Subcutaneous abdominal adipose tissue (tissue), 5 donors: ENCODE results near the gene PALD1.
A peak's percentile ranks its signal among the peaks of the same experiment; 100 is the strongest.

Experiments
- H3K27ac ChIP-seq: one replicate; pipeline ENCODE4 v1.7.0; 2013; ENCODE audit warnings: low read depth, mild to moderate bottlenecking, inconsistent platforms, low read length, moderate library complexity
- H3K27me3 ChIP-seq, 5 donors: one replicate each; pipeline ENCODE4 v1.7.0; 2013; ENCODE audit warnings: low read length in 5 of 5, inconsistent platforms in 1 of 5; ENCODE audit not compliant: control insufficient read depth in 5 of 5, insufficient read depth in 4 of 5
- H3K36me3 ChIP-seq, 5 donors: one replicate each; pipeline ENCODE4 v1.7.0; 2013; ENCODE audit warnings: low read length in 5 of 5; ENCODE audit not compliant: control insufficient read depth in 5 of 5, insufficient read depth in 5 of 5
- H3K4me1 ChIP-seq, 5 donors: one replicate each; pipeline ENCODE4 v1.7.0; 2013; ENCODE audit warnings: low read length in 5 of 5, mild to moderate bottlenecking in 3 of 5, moderate library complexity in 1 of 5; ENCODE audit not compliant: control insufficient read depth in 5 of 5, insufficient read depth in 5 of 5
- H3K4me3 ChIP-seq, 5 donors: one replicate each; pipeline ENCODE4 v1.7.0; 2013; ENCODE audit warnings: low read length in 5 of 5, low read depth in 1 of 5
- H3K9ac ChIP-seq, 5 donors: one replicate each; pipeline ENCODE4 v1.7.0; 2013; ENCODE audit warnings: low read length in 5 of 5, mild to moderate bottlenecking in 4 of 5, moderate library complexity in 3 of 5
- H3K9me3 ChIP-seq, 5 donors: one replicate each; pipeline ENCODE4 v1.7.0; 2013; ENCODE audit warnings: low read length in 5 of 5; ENCODE audit not compliant: control insufficient read depth in 5 of 5
- donor health status: healthy.
- donor health status: healthy.
- donor health status: healthy.
- donor health status: healthy.
- donor health status: healthy.

The PALD1 gene

GRCh38 chr10:70565556-70566514 lies 87.3 kb downstream of the PALD1 start:
- H3K4me1 ChIP-seq: peaks cover 0 to 14% (median 0%) of the 10 kb centered on the region in 5 donors
- H3K4me3 ChIP-seq: no peak overlapping the region
- peaks cover 0 to 3% (median 0%) of the 10 kb centered on the region in 5 donors for H3K27me3 ChIP-seq
- peaks cover 0 to 35% (median 6%) of the 10 kb centered on the region in 5 donors for H3K36me3 ChIP-seq
- H3K9me3 ChIP-seq: no peaks in the 10 kb centered on the region
- H3K9ac ChIP-seq: peak overlapping the region in 1 of 5 donors; percentile 6
- no peak overlapping the region for H3K27ac ChIP-seq

- peaks cover 0 to 10% (median 0%) of the 10 kb centered on the region in 5 donors for H3K4me1 ChIP-seq
- no peak overlapping the region for H3K4me3 ChIP-seq
- H3K27ac ChIP-seq: no peak overlapping the region
- H3K27me3 ChIP-seq: peaks cover 0 to 3% (median 0%) of the 10 kb centered on the region in 5 donors
- peaks cover 0 to 35% (median 6%) of the 10 kb centered on the region in 5 donors for H3K36me3 ChIP-seq
- H3K9ac ChIP-seq: no peak overlapping the region
- H3K9me3 ChIP-seq: no peaks in the 10 kb centered on the region
These were observed 88.1 kb downstream of the PALD1 start for GRCh38 chr10:70566515-70567290.

- Histone ChIP-seq H3K27ac (no peak overlapping the region), H3K9me3 (no peaks in the 10 kb centered on the region), H3K36me3 (peaks cover 0 to 35% (median 6%) of the 10 kb centered on the region in 5 donors), H3K4me1 (peaks cover 0 to 10% (median 0%) of the 10 kb centered on the region in 5 donors), H3K27me3 (peaks cover 0 to 3% (median 0%) of the 10 kb centered on the region in 5 donors), H3K9ac (no peak overlapping the region), H3K4me3 (no peak overlapping the region)
These were observed 89.0 kb downstream of the PALD1 start for GRCh38 chr10:70567603-70568002.

GRCh38 chr10:70568113-70568512 lies 89.5 kb downstream of the PALD1 start:
- H3K36me3 ChIP-seq: peaks cover 0 to 35% (median 6%) of the 10 kb centered on the region in 5 donors
- H3K4me3 ChIP-seq: no peak overlapping the region
- H3K27ac ChIP-seq: no peak overlapping the region
- H3K9ac ChIP-seq: no peak overlapping the region
- peaks cover 0 to 3% (median 0%) of the 10 kb centered on the region in 5 donors for H3K27me3 ChIP-seq
- H3K4me1 ChIP-seq: peaks cover 0 to 10% (median 0%) of the 10 kb centered on the region in 5 donors
- no peaks in the 10 kb centered on the region for H3K9me3 ChIP-seq

- Histone ChIP-seq H3K27me3 (peaks cover 0 to 2% (median 0%) of the 10 kb centered on the region in 5 donors), H3K4me1 (peaks cover 0 to 10% (median 0%) of the 10 kb centered on the region in 5 donors), H3K27ac (no peak overlapping the region), H3K9me3 (no peaks in the 10 kb centered on the region), H3K36me3 (peaks cover 0 to 34% (median 6%) of the 10 kb centered on the region in 5 donors), H3K4me3 (no peak overlapping the region), H3K9ac (no peak overlapping the region)
These were observed 90.4 kb downstream of the PALD1 start for GRCh38 chr10:70568781-70569495.

GRCh38 chr10:70571236-70571635 lies 92.7 kb downstream of the PALD1 start:
- no peak overlapping the region for H3K4me3 ChIP-seq
- peaks cover 0 to 20% (median 3%) of the 10 kb centered on the region in 5 donors for H3K36me3 ChIP-seq
- no peak overlapping the region for H3K27ac ChIP-seq
- H3K4me1 ChIP-seq: peaks cover 2 to 10% (median 9%) of the 10 kb centered on the region in 5 donors
- H3K9ac ChIP-seq: no peak overlapping the region
- no peaks in the 10 kb centered on the region for H3K27me3 ChIP-seq
- no peaks in the 10 kb centered on the region for H3K9me3 ChIP-seq

GRCh38 chr10:70571636-70572439 lies 93.3 kb downstream of the PALD1 start:
- Histone ChIP-seq H3K4me1 (peaks cover 5 to 16% (median 15%) of the 10 kb centered on the region in 5 donors), H3K36me3 (peaks cover 0 to 14% (median 3%) of the 10 kb centered on the region in 5 donors), H3K27ac (no peak overlapping the region), H3K4me3 (no peak overlapping the region), H3K9ac (no peak overlapping the region), H3K9me3 (no peaks in the 10 kb centered on the region), H3K27me3 (no peaks in the 10 kb centered on the region)

GRCh38 chr10:70573599-70574506 lies 95.3 kb downstream of the PALD1 start:
- Histone ChIP-seq H3K9me3 (no peaks in the 10 kb centered on the region), H3K9ac (no peak overlapping the region), H3K27ac (no peak overlapping the region), H3K4me3 (no peak overlapping the region), H3K4me1 (peaks cover 5 to 19% (median 15%) of the 10 kb centered on the region in 5 donors), H3K36me3 (peaks cover 0 to 7% (median 0%) of the 10 kb centered on the region in 5 donors), H3K27me3 (no peaks in the 10 kb centered on the region)
